ENCODE measurements around the gene ATXN7L3. TPM values are rescaled to one million over a fixed set of nuclear protein-coding genes. Genes with fewer than 3 reads are reported as not detected.
"Not testable (repeated sequence)": the region's sequence is repeated elsewhere in the genome, so short reads cannot be mapped to it uniquely, and the experiment has no call there.

ATXN7L3 gene, protein sequence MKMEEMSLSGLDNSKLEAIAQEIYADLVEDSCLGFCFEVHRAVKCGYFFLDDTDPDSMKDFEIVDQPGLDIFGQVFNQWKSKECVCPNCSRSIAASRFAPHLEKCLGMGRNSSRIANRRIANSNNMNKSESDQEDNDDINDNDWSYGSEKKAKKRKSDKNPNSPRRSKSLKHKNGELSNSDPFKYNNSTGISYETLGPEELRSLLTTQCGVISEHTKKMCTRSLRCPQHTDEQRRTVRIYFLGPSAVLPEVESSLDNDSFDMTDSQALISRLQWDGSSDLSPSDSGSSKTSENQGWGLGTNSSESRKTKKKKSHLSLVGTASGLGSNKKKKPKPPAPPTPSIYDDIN
- 100 to 1,000 TPM; 116 TPM for total RNA-seq

- DNase-seq (peak; percentile 98), ATAC-seq (ENCODE audit: low read depth) (peak; percentile 71)
- Mint-ChIP-seq H3K9me3 (no peaks in the 10 kb centered on the region), H3K27me3 (no peaks in the 10 kb centered on the region), H3K4me3 (peak within 1 kb of the TSS; percentile 95), H3K36me3 (peaks cover 10% of the 10 kb centered on the region), H3K27ac (peak within 1 kb of the TSS; percentile 97), H3K4me1 (peaks cover 45% of the 10 kb centered on the region)
- POLR2A ChIA-PET, result interaction anchor here (0.7 to 4.6 kb wide), 10 partner anchors 10 to 163 kb away, joined by 3 to 56 read pairs (median 14); partner anchors contain the start of genes SLC25A39 and TMUB2
Observed at GRCh38 chr17:44199553-44200477, at the start of gene ATXN7L3. TSS of gene ATXN7L3 (minus strand) at chr17:44199884. CDS start at chr17:44198070, 1,814 bp downstream.

DNA sequence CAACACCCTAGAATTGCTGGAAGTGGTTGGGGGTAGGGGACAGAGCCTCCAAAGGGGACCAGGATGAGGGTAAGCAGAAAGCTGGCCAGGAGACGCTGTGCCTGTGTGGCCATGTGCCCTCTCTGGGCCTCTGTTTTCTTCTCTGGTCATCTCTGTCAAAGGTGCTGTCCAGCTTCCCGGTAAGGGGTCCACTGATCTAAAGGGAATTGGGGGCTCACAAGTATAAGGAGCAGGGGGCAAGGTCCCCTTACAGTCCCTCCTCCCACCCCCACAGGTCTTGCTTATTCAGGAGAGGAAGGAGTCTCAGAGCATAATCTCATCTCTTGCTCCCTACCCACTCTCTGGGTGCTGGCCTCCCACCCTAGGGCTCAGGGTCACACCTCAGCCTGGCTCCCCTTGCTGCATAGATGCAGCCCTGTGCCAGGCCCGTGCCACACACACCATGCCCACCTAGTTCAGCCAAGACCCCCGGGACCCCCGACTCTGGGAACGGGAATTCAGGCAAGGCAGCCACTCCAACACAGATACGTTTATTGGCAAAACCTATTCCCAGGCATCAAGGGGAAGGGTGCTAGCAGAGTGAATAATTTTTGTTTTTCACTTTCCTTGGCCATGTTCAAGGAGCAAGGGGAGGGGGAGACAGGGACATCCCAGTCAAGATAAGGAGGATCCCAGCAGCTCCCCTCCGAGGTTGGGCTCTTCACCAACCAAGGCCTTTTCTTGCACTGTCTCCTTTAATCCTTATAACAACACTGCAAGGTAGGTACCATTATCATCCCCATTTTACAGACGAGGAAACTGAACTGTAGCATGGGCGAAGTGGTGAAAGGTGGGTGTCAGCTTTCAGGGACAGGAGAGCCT lies 48.4 kb upstream of the ATXN7L3 start:
- Mint-ChIP-seq H3K36me3 (no peaks in the 10 kb centered on the region), H3K27ac (peak overlapping the region; percentile 88), H3K4me1 (peaks cover 37% of the 10 kb centered on the region), H3K27me3 (peaks cover 2% of the 10 kb centered on the region), H3K9me3 (no peaks in the 10 kb centered on the region), H3K4me3 (peak overlapping the region; percentile 49)
- ATAC-seq (ENCODE audit: low read depth) (no peak), DNase-seq (no peak)
- POLR2A ChIA-PET, result interaction anchor here (0.7 to 6.3 kb wide), 6 partner anchors 11 to 1444 kb away, joined by 3 to 82 read pairs (median 4); partner anchors contain the start of genes RUNDC3A and UBTF

DNA sequence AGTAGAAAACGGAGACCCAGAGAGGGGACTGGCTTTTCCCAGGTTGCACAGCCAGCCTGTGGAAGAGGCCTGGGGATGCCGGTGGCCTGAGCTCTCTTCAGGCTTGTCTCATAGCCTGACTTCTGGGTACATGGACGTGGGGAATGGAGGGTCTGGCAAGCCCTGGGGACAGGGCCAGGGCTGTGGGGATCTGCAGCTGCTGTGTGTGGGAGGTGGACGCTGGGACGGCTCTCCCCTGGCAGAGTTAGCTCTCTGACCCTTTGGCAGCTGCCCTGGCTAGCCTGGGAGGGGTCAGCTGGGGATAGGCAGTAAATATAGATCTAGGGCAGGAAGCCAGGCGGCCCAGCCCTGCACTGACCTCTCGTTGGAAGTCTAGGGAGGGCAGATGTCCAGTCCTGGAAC lies 47.8 kb upstream of the ATXN7L3 start:
- no peak for ATAC-seq (ENCODE audit: low read depth)
- peak overlapping the region; percentile 25 for H3K4me3 Mint-ChIP-seq
- POLR2A ChIA-PET, result interaction anchor here (0.9 to 6.3 kb wide), 8 partner anchors 12 to 78 kb away, joined by 3 to 82 read pairs (median 4); partner anchors contain the start of genes RUNDC3A, SLC25A39 and UBTF
- peaks cover 2% of the 10 kb centered on the region for H3K27me3 Mint-ChIP-seq
- no peaks in the 10 kb centered on the region for H3K36me3 Mint-ChIP-seq
- peaks cover 37% of the 10 kb centered on the region for H3K4me1 Mint-ChIP-seq
- DNase-seq, result no peak
- H3K9me3 Mint-ChIP-seq, result no peaks in the 10 kb centered on the region
- peak overlapping the region; percentile 88 for H3K27ac Mint-ChIP-seq

GRCh38 chr17:44241106-44241624 lies 41.5 kb upstream of the ATXN7L3 start:
- no peak for ATAC-seq (ENCODE audit: low read depth)
- H3K4me1 Mint-ChIP-seq, result peaks cover 14% of the 10 kb centered on the region
- POLR2A ChIA-PET, result interaction anchor here (0.6 to 1.3 kb wide), 4 partner anchors 18 to 99 kb away, joined by 3 to 5 read pairs (median 4); no protein-coding TSS in a partner anchor
- no peaks in the 10 kb centered on the region for H3K9me3 Mint-ChIP-seq
- DNase-seq, result no peak
- H3K27ac Mint-ChIP-seq, result no peak overlapping the region
- H3K27me3 Mint-ChIP-seq, result no peaks in the 10 kb centered on the region
- no peaks in the 10 kb centered on the region for H3K36me3 Mint-ChIP-seq
- no peak overlapping the region for H3K4me3 Mint-ChIP-seq

DNA sequence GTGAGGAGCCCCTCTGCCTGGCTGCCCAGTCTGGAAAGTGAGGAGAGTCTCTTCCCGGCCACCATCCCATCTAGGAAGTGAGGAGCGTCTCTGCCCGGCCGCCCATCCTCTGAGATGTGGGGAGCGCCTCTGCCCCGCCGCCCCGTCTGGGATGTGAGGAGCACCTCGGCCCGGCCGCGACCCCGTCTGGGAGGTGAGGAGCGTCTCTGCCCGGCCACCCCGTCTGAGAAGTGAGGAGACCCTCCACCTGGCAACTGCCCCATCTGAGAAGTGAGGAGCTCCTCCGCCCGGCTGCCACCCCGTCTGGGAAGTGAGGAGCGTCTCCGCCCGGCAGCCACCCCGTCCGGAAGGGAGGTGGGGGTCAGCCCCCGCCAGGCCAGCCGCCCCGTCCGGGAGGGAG lies 38.2 kb upstream of the ATXN7L3 start:
- H3K4me1 Mint-ChIP-seq; H3K27me3 Mint-ChIP-seq; ATAC-seq (ENCODE audit: low read depth); H3K36me3 Mint-ChIP-seq; H3K4me3 Mint-ChIP-seq; H3K9me3 Mint-ChIP-seq; DNase-seq; H3K27ac Mint-ChIP-seq; POLR2A ChIA-PET: not testable (repeated sequence)

DNA sequence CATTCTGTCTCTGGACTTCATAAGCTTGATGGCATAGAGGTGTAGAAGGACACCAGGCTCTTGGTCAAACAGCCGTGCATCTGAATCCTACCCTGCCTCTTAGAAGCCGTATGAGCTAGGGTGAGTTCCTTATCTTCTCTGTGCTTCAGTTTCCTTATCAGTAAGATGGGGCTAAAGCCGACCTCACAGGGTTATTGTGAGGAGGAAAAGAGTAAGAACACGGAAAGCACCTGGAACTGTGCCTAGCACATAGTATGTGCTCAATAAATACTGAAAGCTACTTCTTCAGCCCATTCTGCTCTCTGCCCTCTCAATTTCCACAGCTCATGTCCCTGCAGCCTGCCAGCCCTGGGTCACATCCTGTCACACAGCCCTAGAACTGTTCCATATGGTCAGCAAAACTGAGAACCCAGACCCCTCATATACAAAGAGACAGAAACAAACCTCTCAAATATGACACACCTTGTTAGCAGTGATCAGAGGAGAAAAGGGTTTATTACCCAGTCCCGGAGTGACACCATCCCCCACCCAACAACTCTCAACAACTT lies 36.8 kb upstream of the ATXN7L3 start:
- Mint-ChIP-seq H3K4me3 (no peak overlapping the region), H3K27ac (no peak overlapping the region), H3K9me3 (no peaks in the 10 kb centered on the region), H3K27me3 (peaks cover 5% of the 10 kb centered on the region), H3K36me3 (no peaks in the 10 kb centered on the region), H3K4me1 (peaks cover 8% of the 10 kb centered on the region)
- ATAC-seq (ENCODE audit: low read depth), result no peak
- POLR2A ChIA-PET, result interaction anchor here (1.0 kb wide), 1 partner anchor 9 kb away, joined by 5 read pairs; no protein-coding TSS in a partner anchor
- DNase-seq, result no peak

- H3K9me3 Mint-ChIP-seq, result no peaks in the 10 kb centered on the region
- H3K27ac Mint-ChIP-seq, result no peak overlapping the region
- DNase-seq (no peak), ATAC-seq (ENCODE audit: low read depth) (no peak)
- no peak overlapping the region for H3K4me3 Mint-ChIP-seq
- H3K27me3 Mint-ChIP-seq, result peaks cover 5% of the 10 kb centered on the region
- peaks cover 8% of the 10 kb centered on the region for H3K4me1 Mint-ChIP-seq
- no peaks in the 10 kb centered on the region for H3K36me3 Mint-ChIP-seq
- POLR2A ChIA-PET, result no interaction called here
Observed at GRCh38 chr17:44235583-44235936, 35.9 kb upstream of the ATXN7L3 start.

- POLR2A ChIA-PET, result no interaction called here
- peaks cover 5% of the 10 kb centered on the region for H3K27me3 Mint-ChIP-seq
- ATAC-seq (ENCODE audit: low read depth) (no peak), DNase-seq (no peak)
- H3K4me3 Mint-ChIP-seq, result no peak overlapping the region
- no peaks in the 10 kb centered on the region for H3K36me3 Mint-ChIP-seq
- no peaks in the 10 kb centered on the region for H3K9me3 Mint-ChIP-seq
- H3K4me1 Mint-ChIP-seq, result peaks cover 8% of the 10 kb centered on the region
- H3K27ac Mint-ChIP-seq, result no peak overlapping the region
Observed at GRCh38 chr17:44233582-44233981, 33.9 kb upstream of the ATXN7L3 start.

GRCh38 chr17:44232061-44232460 lies 32.4 kb upstream of the ATXN7L3 start:
- H3K27me3 Mint-ChIP-seq, result peaks cover 5% of the 10 kb centered on the region
- H3K4me1 Mint-ChIP-seq, result peaks cover 8% of the 10 kb centered on the region
- ATAC-seq (ENCODE audit: low read depth) (no peak), DNase-seq (no peak)
- POLR2A ChIA-PET, result no interaction called here
- H3K4me3 Mint-ChIP-seq, result no peak overlapping the region
- H3K36me3 Mint-ChIP-seq, result no peaks in the 10 kb centered on the region
- no peaks in the 10 kb centered on the region for H3K9me3 Mint-ChIP-seq
- no peak overlapping the region for H3K27ac Mint-ChIP-seq

DNA sequence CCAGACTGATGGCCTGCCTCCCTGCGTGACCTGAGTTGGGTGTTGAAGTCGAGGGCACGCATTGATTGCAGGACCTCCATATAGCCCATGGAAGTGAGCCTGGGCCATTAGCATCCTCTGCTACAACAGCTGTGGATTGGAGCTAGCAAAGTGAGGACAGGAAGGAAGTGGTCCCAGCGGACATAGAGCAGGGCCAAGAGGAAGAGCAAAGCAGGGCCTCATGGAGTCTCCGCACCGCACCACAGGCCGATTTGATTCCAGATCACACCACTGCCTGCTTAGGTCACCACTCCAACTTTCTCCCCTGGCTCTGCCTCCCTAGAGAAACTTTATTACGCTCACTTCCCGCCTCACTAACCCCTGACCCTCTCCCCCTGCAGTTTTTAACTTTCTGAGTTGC lies 30.5 kb upstream of the ATXN7L3 start:
- ATAC-seq (ENCODE audit: low read depth), result no peak

GRCh38 chr17:44229090-44229489 lies 29.4 kb upstream of the ATXN7L3 start:
- POLR2A ChIA-PET, result no interaction called here

More for the DNA sequence above, 30.5 kb upstream of the ATXN7L3 start:
- POLR2A ChIA-PET, result interaction anchor here (0.7 to 1.3 kb wide), 2 partner anchors 85 to 863 kb away, joined by 3 read pairs; no protein-coding TSS in a partner anchor
- peaks cover 5% of the 10 kb centered on the region for H3K27me3 Mint-ChIP-seq
- no peaks in the 10 kb centered on the region for H3K36me3 Mint-ChIP-seq
- no peak overlapping the region for H3K4me3 Mint-ChIP-seq
- peaks cover 4% of the 10 kb centered on the region for H3K4me1 Mint-ChIP-seq
- no peaks in the 10 kb centered on the region for H3K9me3 Mint-ChIP-seq
- no peak for DNase-seq
- H3K27ac Mint-ChIP-seq, result no peak overlapping the region

DNA sequence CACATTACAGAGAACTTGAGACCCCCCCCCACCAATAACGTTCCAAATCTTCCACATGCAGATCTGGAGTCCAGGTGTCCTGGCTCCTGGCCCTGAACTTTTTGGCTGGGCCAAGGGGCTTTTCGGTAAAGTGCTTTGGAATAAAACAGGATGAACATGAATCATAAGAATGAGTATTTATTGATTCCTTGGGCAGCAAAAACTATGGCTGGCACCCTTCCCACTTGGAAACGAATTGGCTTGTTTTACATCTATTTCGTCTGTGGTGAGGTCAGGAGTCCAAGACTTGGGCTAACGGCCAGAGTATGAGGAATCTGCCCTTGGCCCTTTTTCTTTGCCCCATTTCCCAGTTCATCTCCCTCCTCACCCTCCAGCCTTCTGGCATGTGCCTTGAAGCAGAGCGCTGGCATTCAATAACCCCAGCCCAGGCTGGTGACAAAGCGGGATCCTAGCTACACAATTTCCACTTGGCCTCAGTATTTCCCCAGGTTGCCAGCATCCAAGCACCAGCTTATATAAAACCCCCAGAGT lies 23.9 kb upstream of the ATXN7L3 start:
- Mint-ChIP-seq H3K9me3 (no peaks in the 10 kb centered on the region), H3K4me1 (peaks cover 8% of the 10 kb centered on the region), H3K36me3 (peaks cover 2% of the 10 kb centered on the region), H3K4me3 (no peak overlapping the region), H3K27me3 (peaks cover 3% of the 10 kb centered on the region), H3K27ac (no peak overlapping the region)
- ATAC-seq (ENCODE audit: low read depth) (no peak), DNase-seq (no peak)
- POLR2A ChIA-PET, result interaction anchor here (1.4 to 1.9 kb wide), 2 partner anchors 11 to 13 kb away, joined by 5 to 7 read pairs; no protein-coding TSS in a partner anchor

More at GRCh38 chr17:44229090-44229489, 29.4 kb upstream of the ATXN7L3 start:
- Mint-ChIP-seq H3K36me3 (no peaks in the 10 kb centered on the region), H3K4me1 (no peaks in the 10 kb centered on the region), H3K4me3 (no peak overlapping the region), H3K27me3 (peaks cover 8% of the 10 kb centered on the region), H3K9me3 (no peaks in the 10 kb centered on the region), H3K27ac (no peak overlapping the region)
- DNase-seq (no peak), ATAC-seq (ENCODE audit: low read depth) (no peak)

Measured in activated naive CD8-positive, alpha-beta T cell treated with anti-CD3 and anti-CD28 coated beads, Interleukin-2, amount 10 ng/mL, durations not matched to agents 7 days and 5 days (primary cell).